Smooth muscle cell (in vitro differentiated cells): Measurements from ENCODE around the gene AAK1. TPM values are rescaled to one million over a fixed set of nuclear protein-coding genes. Genes with fewer than 3 reads are reported as not detected.

Experiments
- DNase-seq: peaks from one replicate; lab custom pipeline; 2025; ENCODE audit not compliant: unreplicated experiment; lab: John Stamatoyannopoulos, UW
- H2AFZ ChIP-seq: fragments of 200-600 bp; sonication (generic); 2 replicates; pipeline ENCODE4 v1.6.0; 2016; ENCODE audit warnings: antibody characterized with exemption, low read depth, mild to moderate bottlenecking
- H3F3A ChIP-seq: fragments of 200-600 bp; sonication (generic); 2 replicates; pipeline ENCODE4 v1.6.0; 2017; ENCODE audit warnings: antibody characterized with exemption, low read depth
- H3K27ac ChIP-seq: fragments of 200-600 bp; sonication (generic); 2 replicates; pipeline ENCODE4 v1.5.1; 2016; ENCODE audit warnings: low read depth, mild to moderate bottlenecking
- H3K27me3 ChIP-seq: fragments of 200-600 bp; sonication (generic); 2 replicates; pipeline ENCODE4 v1.6.1; 2016; ENCODE audit warnings: low read depth, mild to moderate bottlenecking
- H3K36me3 ChIP-seq: fragments of 200-600 bp; sonication (generic); 2 replicates; pipeline ENCODE4 v1.5.1; 2016; ENCODE audit warnings: low read depth
- H3K4me1 ChIP-seq: fragments of 200-600 bp; sonication (generic); 2 replicates; pipeline ENCODE4 v1.5.1; 2016; ENCODE audit warnings: low read depth
- H3K4me2 ChIP-seq: fragments of 200-600 bp; sonication (generic); 2 replicates; pipeline ENCODE4 v1.6.0; 2016; ENCODE audit warnings: mild to moderate bottlenecking
- H3K4me3 ChIP-seq: fragments of 200-600 bp; sonication (generic); 2 replicates; pipeline ENCODE4 v1.5.1; 2016; ENCODE audit warnings: mild to moderate bottlenecking
- H3K79me2 ChIP-seq: fragments of 200-600 bp; sonication (generic); 2 replicates; pipeline ENCODE4 v1.6.0; 2016; ENCODE audit warnings: low read depth, mild to moderate bottlenecking
- H3K9ac ChIP-seq: fragments of 200-600 bp; sonication (generic); 2 replicates; pipeline ENCODE4 v1.6.0; 2016; ENCODE audit warnings: low read depth
- H3K9me3 ChIP-seq: fragments of 200-600 bp; sonication (generic); replicated peaks from 2 replicates; pipeline ENCODE4 v1.5.1; 2016; ENCODE audit warnings: low read depth
- H4K20me1 ChIP-seq: fragments of 200-600 bp; sonication (generic); 2 replicates; pipeline ENCODE4 v1.6.0; 2016; ENCODE audit warnings: low read depth
- CTCF ChIP-seq: fragments of 200-600 bp; sonication (generic); IDR thresholded peaks from 2 replicates; pipeline ENCODE4 v1.5.1; 2017; ENCODE audit warnings: borderline replicate concordance, mild to moderate bottlenecking, antibody characterized with exemption; ENCODE audit not compliant: insufficient read depth, poor library complexity, severe bottlenecking
- WGBS: methylation state at CpG from one replicate; pipeline ENCODE4 v1.1.7; 2016; ENCODE audit warnings: low lambda C conversion rate; 5-methylcytosine and 5-hydroxymethylcytosine counted together
- polyA plus RNA-seq: library from polyadenylated mRNA; unstranded; fragments of >200 nt; fragmentation: Nextera tagmentation; extraction: Ambion mirVana; gene quantifications from 2 replicates; pipeline ENCODE4 v1.2.1, GENCODE V29; 2016
- total RNA-seq: library from RNA; depleted of rRNA; stranded (reverse); fragments of >200 nt; gene quantifications from 2 replicates; pipeline ENCODE4 v1.2.3, GENCODE V29; 2014

Gene AAK1
- total and polyA plus RNA-seq, 2 experiments from 2014 or later, result 26.9 to 47.7 TPM

GRCh38 chr2:69669666-69670065 lies 26.1 kb upstream of the AAK1 start:
- Histone ChIP-seq H3K27me3 (no peaks in the 10 kb centered on the region), H3K9me3 (no peaks in the 10 kb centered on the region), H4K20me1 (no peaks in the 10 kb centered on the region), H3K36me3 (no peaks in the 10 kb centered on the region), H3K27ac (no peak overlapping the region), H3K4me2 (no peak overlapping the region), H3K9ac (no peak overlapping the region), H3K4me3 (no peak overlapping the region), H2AFZ (no peak overlapping the region), H3F3A (no peaks in the 10 kb centered on the region), H3K79me2 (no peaks in the 10 kb centered on the region), H3K4me1 (no peaks in the 10 kb centered on the region)
- TF ChIP-seq CTCF, result no peak
- DNase-seq, result no peak
- 85% methylated on average over 2 of the region's 2 CpGs for WGBS

GRCh38 chr2:69668598-69668997 lies 25.1 kb upstream of the AAK1 start:
- H3K27ac ChIP-seq, result peak overlapping the region; percentile 61
- H3K79me2 ChIP-seq, result no peaks in the 10 kb centered on the region
- H2AFZ ChIP-seq, result no peak overlapping the region
- H3K4me2 ChIP-seq, result no peak overlapping the region
- H3K9me3 ChIP-seq, result no peaks in the 10 kb centered on the region
- no peaks in the 10 kb centered on the region for H3K27me3 ChIP-seq
- DNase-seq, result no peak
- WGBS, result 72% methylated on average over 5 of the region's 5 CpGs
- H3F3A ChIP-seq, result no peaks in the 10 kb centered on the region
- H3K4me1 ChIP-seq, result no peaks in the 10 kb centered on the region
- H3K4me3 ChIP-seq, result no peak overlapping the region
- peaks cover 3% of the 10 kb centered on the region for H3K36me3 ChIP-seq
- no peak for TF ChIP-seq CTCF
- no peaks in the 10 kb centered on the region for H4K20me1 ChIP-seq
- no peak overlapping the region for H3K9ac ChIP-seq

DNA sequence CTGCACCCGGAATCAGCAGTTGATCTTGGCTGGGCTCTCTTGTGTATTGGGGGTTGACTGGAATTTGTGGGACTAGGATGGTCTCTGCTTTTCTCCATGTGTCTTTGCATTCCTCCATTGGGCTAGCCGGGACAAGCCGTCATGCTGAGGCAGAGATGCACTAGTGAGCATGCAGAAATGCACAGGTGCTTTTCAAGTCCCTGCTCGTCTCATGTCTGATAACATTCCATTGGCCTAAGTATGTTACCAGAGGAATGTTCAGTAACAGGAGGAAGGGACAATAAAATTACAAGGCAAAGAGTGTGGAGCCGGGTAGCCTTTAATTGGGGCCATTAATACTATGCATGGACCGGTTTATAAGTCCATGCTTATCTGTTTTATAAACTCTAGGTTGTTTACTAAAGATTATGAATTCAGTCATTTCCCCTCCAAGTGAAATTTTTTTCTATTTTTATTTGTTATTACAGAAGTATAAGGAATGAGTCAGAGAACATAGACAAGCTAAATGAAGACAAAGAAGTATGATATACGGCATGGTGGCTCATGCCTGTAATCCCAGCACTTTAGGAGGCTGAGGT lies 24.4 kb upstream of the AAK1 start:
- peak overlapping the region; percentile 21 for H3K4me2 ChIP-seq
- peak overlapping the region; percentile 61 for H3K27ac ChIP-seq
- no peaks in the 10 kb centered on the region for H4K20me1 ChIP-seq
- TF ChIP-seq CTCF, result no peak
- DNase-seq, result no peak
- H3F3A ChIP-seq, result no peaks in the 10 kb centered on the region
- H3K4me3 ChIP-seq, result no peak overlapping the region
- H3K79me2 ChIP-seq, result no peaks in the 10 kb centered on the region
- no peaks in the 10 kb centered on the region for H3K27me3 ChIP-seq
- 56% methylated on average over 7 of the region's 7 CpGs for WGBS
- no peak overlapping the region for H3K9ac ChIP-seq
- no peak overlapping the region for H2AFZ ChIP-seq
- no peaks in the 10 kb centered on the region for H3K9me3 ChIP-seq
- peaks cover 3% of the 10 kb centered on the region for H3K36me3 ChIP-seq
- no peaks in the 10 kb centered on the region for H3K4me1 ChIP-seq

DNA sequence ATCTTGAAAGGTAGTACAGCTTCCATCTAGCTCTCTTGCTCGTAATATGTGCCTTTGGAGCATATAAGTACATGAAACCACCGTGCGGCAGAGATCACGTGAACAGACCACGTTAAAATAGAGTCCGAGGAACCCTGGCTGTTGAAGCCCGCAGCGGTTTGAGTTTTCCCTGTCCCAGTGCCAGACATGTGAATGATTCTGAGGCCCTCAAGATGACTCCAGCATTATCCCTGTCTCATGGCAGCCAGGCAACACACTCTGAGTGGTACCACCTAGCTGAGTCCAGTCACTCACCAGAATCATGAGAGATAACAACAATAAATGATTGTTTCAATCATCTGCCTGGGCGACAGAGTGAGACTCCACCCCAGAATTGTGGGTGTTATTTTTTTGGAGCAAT lies 21.6 kb upstream of the AAK1 start:
- DNase-seq, result no peak
- 94% methylated on average over 9 of the region's 9 CpGs for WGBS
- Histone ChIP-seq H3K4me1 (no peaks in the 10 kb centered on the region), H3K4me3 (no peak overlapping the region), H3K27ac (no peak overlapping the region), H3K79me2 (no peaks in the 10 kb centered on the region), H3K9me3 (no peaks in the 10 kb centered on the region), H4K20me1 (no peaks in the 10 kb centered on the region), H3K4me2 (no peak overlapping the region), H3K9ac (no peak overlapping the region), H3K27me3 (no peaks in the 10 kb centered on the region), H2AFZ (no peak overlapping the region), H3F3A (no peaks in the 10 kb centered on the region), H3K36me3 (peaks cover 3% of the 10 kb centered on the region)
- no peak for TF ChIP-seq CTCF
